ENCODE measurements around the gene TNIK. TPM values are rescaled to one million over a fixed set of nuclear protein-coding genes. Genes with fewer than 3 reads are reported as not detected.

Gene TNIK
- total RNA-seq, 1 donor from 2014 or later, result 3.0 TPM

DNA sequence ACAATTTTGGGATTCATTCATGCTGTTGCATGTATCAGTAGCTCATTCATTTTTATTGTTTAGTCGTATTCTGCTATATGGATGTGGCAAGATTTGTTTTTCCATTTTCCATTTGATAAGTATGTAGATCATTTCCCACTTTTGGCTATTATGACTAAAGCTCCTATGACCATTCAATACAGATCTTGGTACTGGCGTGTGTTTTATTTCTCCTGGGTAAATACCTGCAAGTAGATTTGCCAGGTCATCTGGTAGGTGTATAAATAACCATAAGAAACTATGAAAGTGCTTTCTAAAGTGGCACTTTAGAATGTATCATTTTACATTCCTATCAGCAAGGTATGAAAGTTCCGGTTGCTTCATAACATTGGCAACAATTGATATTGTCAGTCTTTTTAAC is 124.6 kb downstream of the TNIK start:
- ATAC-seq, result no peak

DNA sequence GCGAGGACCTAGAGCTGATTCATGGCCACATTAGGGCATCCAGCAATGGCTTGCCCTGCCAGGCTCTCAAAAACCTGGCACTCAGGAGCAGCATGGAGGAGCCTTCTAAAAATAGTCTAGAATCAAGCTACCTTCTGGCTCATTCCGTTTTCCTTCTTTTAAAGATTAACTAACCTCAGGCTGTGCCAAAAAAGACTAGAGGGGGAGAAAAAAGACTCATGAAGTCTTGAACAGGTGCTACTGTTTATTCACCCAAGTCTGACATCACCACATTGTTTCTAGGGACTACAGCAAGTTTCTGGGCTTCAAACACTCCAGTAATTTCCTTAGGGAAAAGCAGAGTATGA is 125.8 kb downstream of the TNIK start:
- no peak for ATAC-seq

DNA sequence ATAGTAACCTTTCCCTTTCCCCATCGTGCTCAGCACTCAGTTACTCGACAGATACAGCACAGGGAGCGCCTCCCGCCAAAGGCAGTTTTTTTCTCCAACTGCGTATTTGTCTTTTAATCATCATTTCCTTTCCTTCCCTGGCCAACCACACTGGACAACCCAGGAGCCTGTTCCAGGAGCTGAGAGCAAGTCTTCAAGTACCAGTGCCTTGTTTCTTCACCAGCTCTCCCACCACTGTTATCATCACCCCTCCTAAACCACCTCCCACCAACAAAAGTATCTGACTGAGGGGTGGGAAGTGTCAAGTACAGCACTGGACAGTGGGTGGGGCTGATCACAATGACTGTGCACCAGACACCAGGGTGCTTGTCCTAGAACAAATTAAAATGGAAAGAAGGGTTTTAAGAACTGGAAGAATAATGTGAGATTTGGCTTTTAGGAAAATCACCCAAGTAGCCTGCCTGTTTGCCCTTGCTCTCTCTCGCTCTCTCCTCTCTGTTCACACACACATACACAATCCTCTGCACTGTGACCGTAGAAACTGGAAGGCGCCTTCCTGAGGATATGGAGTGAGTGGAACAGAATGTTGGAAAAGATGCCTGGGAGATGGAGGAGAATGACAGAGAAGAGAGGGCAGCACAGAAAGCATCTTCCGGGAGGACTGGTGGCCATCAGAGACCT is 126.3 kb downstream of the TNIK start:
- ATAC-seq, result no peak

DNA sequence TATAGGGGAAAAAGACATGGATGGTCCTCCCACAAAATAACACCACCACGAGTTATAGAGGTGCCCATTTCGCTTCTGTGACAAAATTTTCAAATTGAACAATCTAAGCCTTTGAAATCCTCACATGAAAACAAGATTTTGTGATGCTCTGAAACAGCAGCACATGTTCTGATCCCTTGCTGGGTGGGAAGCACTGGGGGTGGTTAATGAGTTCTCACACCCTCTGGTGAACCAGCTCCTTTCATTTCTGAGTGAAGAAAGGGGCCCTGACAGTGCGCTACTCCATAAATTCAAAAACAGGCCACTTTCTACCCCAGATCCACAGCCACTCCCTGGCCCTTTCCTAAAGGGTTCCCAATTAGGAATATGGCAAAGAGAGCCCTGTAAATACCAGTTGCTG is 129.3 kb downstream of the TNIK start:
- ATAC-seq, result no peak

DNA sequence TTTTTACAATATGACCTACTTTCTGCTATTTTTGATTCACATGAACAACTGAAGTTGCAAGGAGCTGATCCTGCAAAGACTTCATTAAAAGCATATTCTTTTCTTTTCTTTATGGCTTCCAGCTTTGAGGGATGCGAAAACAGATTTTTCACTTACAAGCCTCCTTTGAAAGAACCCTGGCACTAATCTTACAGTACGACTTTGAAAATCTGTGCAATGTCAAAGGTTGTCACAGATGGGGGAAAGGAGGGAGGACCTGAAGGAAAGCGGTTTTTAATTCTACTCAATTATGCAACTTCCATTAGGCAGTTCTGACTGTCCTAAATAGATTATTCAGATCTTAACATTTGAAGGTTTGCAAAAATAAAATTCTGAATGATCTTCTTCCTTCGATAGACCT is 130.5 kb downstream of the TNIK start:
- ATAC-seq, result no peak

DNA sequence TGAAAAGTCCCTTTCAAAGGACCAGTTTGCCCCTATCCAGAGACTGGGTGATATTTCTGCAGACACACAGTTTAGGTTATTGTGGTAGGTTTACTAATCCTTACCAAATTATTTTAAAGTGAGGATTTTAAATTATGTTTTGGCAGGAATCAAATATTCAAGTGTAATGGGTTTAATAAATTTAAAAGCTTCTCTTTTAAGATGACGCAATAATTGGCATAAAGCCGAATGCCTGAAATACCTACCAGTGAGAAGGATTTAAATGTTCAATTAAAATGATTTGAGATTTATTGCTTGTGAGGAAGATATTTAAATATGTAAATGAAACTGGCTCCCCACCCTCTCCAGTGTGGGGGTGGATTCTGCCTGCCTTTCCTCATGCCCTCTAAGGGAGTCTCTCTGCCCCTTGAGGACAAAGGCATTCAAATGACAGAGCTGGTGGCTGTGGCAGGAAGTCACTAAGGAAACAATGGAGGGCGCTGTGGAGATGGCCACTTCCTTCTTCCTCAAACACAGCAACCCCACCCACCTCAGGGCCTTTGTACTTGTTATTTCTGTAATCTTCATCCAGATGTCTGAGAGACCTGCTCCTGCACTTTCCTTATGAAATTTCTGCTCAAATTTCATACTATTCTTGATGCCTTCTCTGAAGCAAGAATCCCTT is 131.7 kb downstream of the TNIK start:
- ATAC-seq, result peak; percentile 43

DNA sequence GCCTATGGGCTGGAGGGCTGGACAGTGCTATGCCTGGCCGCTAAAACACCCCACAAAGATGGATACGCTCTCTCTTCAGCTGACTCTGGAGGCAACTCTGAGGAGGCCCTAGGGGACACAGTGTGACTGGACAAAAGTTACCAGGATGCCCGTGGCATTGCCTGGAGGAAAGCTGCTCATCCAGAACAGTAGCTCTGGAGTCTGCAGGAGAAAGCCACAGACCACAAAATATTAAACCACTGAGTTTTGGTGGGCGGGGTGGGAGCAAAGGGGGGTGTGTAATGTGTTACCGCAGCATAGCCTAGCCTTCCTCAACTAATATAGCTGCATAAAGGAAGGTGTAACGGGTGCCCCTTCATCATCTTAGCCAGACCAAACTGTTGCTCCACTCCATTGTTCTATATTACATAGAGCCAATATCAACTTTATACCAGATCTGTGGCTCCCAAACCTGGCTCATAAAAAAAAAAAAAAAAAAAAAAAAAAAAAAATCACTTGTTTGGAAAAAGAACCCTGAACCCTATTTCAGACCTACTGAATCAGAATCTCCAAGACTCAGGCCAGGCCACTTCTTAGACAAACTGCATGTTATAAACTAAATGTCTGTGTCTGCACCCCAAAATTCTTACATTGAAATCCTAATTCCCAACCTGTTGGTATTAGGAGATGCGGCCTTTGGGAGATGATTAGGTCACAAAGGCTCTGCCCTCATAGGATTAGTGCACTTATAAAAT is 132.6 kb downstream of the TNIK start:
- ATAC-seq, result no peak

DNA sequence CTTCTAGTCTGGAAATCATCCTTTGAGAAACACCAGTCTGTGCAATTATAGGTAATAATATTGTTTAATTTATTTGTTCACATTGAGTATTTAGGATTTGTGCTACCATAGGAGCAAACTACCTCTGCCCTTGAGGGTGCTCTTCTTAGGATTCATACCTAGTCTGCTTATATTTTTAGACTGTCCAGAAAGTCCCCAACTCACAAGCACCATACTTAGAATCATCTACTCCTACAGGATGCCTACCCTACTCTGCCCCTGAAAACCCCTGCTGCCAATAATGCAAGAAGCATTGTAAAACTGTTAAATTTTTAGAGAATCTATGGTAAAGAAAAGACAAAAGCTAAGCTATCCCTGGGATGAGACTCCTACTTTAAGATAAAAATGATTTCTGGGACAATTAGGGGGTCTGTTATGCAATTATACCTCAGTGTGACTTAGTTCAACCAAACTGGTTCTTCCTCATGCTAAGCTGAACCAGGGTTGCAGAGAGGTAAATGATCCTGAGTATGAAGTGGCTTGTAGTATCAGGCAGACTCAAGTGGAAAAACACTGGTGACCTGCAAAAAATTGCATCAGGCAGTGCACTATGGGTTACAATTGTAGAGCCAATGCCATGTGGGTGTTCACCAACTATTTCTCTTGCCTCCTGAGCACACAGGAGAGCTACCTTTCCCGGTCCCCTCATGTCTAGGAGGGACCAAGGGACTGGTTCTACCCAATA is 133.3 kb downstream of the TNIK start:
- ATAC-seq, result no peak

DNA sequence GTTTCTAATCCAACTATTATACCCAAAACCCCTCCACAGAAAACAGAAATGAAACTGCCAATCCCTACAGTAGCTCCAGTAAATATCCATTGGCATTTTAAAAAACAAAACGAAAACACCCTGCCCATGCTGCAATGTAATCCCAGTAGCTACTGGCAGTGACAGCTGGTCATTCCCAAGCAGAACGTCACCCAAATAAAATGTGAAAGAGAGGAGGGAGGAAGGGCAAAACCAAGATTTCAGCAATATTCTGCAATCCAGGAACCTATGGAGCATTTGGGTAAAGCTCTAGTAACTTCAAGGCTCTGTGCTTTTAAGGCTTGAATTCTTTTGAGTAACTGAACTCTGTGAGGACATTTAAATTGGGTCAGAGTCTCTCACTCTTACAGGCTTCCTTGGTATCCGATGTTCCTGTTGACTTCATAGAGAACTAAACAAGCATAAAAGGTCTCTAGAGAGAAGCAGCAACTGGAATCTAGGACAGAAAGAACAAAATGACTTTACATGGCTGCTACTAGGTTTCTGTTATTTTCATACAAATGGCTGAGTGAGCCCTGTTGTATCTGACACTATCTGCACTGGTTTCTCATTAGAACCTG is 136.2 kb downstream of the TNIK start:
- ATAC-seq, result no peak

DNA sequence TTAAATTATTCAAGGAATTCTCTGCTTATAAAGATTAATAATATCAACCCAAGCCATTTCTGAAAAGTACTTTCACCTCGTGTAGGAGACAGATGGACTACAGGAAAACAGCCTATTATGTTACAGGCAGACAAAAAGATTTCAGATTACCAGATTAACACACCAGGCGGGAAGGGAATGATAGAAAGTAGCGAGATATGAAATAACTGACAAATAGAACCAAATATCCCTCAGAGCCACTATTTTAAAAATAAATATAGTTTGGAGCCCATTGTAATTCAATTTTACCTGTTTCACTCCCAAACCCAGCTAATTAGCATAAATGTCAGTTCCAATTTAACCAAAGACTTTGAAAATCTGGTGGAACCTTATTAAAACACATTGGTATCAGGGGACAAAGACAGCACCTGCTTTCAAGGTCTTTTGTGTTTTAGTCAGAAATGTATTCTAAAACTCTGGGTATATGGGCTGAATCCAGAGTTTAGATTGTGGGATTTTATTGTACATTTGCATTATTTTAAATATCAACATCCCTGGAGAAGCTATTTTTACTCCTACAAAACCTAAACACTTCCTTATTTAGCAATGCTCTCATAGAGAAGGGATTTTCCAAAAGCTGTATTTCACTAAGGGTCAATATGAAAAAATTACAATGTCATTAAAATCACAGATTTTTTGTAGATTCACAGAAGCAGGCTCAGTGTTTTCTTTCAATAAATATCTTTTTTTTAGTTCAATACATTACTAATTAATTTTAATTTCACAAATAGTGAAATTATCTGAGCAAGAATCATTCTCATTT is 138.4 kb downstream of the TNIK start:
- ATAC-seq, result no peak

DNA sequence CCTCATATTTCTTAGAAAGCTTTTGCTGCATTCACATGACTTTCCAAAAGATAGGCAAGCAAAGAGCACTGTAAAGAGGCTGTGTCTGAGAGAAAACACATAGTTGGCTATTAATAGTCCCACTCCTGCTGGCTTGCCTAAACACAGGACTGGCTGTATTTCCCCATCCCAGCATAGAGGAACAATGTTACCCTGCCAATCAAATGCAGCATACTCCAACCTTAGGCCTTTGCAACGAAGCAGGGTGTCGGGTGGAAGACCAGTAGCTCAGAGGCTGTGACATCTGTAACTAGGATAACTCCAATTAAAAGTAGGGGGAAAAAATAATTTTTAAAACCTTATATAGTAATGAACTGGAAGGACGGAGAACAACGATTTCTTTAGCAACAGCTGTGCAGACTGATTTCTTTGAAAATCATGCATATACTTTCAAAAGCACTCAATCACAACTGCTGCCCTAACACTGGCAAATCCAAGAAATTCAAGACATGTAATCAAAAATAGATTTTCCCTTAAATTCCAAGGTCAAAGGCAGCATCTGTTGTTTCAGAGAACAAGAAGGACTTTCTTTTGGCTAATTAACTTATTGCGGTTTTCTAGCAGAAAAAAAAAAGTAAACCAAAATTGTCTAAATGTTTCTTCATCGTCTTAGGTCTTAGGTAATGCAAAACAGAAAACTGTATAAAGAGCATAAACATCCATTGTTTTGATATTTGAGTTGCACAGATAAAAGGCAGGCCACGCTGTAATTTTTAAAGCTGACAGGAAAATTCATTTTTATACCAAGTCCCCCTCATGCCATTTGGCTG is 139.3 kb downstream of the TNIK start:
- no peak for ATAC-seq

DNA sequence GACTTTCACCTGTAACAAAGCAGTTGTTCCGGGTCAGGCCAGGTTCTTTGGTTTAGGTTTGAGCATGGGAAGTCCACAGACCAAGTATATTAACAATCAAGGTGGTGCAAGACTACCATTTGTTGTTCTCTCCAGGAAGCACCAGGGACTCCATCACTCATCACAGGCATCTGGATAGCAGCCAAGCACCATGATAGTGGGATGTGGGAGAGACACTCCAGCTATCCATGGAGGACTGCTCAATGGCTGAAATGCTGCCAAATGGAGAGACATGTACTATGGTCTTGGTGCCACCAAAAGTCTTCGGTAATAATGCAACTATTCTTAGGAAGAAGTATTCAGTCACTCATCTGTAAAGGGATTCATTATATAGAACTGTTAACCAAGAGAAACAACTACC is 143.0 kb downstream of the TNIK start:
- ATAC-seq, result no peak

DNA sequence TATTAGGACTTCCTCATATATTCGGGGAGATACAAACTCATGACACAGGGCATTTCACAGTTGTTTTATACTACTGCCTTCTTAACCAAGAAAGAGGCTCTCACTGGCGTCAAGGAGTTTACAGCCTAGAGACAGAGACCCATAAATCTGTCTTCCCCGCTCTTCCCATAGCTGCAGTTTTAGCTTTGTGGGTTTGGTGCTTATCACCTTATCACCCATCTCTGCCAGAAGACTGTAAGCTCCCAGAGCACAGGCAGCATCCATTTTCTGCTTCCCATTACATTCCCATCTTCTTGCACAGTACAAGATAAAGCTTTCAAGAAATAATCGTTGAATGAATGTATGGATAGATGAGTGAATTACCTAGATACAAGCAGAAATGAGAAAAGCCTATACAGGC is 144.3 kb downstream of the TNIK start:
- ATAC-seq, result no peak

DNA sequence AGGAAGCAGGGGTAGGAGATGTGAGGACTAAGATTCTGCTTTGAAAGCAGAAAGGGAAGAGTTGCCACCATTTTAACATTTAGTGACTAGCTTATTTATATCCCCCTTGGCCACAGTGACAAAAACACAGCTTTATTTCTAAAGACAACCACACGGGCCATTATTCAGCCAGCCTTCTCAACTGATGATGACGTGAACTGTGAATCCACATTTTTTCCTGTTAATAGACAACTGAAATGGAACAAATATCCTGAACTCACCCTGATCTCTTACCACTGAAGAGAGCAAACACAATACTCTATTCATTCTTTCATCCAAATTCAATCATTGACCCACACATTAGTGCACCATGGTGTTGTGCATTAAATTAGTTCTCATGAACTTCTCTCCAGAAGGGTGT is 145.1 kb downstream of the TNIK start:
- no peak for ATAC-seq

DNA sequence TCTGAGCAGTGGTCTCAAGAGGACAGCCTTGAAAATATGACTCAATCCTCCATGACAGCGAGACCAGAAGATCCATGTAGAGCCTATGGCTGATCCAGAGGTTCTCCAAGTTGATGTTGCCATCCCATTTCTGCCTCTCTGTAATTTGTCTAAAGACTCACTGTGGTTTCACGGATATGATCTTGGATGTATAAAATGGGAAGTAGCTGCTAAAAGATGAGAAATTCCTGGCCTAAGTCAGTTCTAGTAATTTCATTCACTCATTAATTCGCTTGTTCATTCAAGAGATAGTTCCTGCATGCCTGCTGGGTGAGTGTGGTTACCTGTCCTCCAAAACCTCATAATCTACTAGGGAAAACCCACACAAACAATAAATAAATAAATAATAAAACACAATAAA is 145.9 kb downstream of the TNIK start:
- ATAC-seq, result no peak

DNA sequence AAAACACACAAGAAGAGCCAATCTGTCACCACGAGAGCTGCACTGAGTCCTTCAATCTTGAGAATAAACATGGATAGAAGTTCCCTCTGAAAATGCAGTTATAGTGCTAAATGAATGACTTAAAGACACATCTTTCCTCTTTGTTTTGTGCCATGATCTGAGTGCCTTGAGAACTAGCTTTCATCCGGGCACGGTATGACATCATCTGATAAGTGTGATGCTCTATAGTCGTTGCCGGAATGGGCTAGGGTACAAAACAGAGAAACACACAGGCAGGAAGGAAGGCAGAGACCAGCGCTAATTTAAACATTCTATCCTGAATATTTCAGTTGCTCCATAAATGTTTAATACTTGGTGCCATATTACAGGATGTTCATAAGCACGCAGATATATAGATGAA is 146.5 kb downstream of the TNIK start:
- ATAC-seq, result no peak

DNA sequence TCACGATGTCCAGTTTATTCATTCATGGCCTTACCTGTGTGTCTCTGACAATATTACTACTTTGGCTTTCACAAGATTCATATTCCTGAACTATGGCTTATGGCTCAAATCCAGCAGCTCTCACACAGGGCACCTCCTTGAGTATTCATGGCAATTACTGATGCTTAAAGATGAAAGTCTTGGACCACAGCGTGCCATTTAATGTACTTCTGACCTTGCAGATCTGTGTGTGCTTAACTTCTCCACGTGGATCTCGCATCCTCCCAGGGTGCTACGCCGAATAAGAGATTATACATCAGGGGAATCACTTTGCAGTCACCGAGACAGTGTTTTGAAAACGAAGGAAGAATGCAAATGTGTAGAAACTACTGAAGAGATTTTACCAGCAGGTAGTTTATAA is 147.5 kb downstream of the TNIK start:
- no peak for ATAC-seq

DNA sequence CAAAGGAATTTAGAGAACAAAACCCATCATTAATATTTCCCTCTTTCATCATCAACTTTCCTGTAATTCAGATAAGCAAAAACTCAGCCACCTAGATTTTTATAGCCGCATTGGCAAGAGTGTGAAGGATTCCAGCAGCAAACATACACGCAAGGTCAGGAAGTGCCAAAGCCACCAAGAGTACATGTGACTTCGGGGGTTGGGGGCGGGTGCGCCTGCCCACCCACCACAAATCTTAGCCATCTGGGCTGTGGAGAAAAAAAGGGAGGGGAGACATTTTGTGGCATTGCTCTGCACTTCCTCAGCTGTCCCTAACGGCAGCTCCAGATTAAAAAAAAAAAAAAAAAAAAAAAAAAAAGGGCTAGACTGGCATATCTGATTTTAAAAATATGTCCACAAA is 148.4 kb downstream of the TNIK start:
- ATAC-seq, result no peak

DNA sequence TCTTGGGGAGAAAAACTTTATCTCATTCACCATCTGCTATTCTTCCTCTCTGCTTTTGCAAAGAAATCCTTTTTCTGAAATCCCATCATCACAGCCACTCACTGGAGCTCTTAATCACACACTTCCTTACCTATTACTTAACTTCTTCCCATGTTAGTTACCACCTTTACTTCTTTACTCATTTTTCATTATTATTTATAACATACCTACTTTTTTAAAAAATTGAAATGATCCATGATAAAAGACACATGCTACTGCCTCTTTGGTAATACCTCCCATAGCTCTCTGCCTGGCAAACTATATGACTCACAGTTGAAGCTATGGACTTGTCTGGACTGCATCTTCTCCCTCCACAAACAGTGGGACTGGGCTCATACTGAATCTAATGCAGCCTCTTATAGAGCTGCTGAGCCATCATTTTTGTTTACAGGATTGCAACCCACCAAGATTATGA is 150.3 kb downstream of the TNIK start:
- peak; percentile 80 for ATAC-seq

DNA sequence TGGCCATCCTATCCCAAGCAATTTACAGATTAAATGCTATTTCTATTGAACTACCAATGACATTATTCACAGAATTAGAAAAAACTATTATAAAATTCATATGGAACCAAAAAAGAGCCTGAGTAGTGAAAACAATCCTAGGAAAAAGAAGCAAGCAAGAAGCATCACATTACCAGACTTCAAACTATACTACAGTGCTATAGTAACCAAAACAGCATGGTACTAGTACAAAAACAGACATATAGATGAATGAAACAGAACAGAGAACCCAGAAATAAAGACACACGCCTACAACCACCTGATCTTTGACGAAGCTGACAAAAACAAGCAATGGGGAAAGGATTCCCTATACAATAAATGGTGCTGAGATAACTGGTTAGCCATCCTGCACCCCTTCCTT is 152.2 kb downstream of the TNIK start:
- no peak for ATAC-seq

DNA sequence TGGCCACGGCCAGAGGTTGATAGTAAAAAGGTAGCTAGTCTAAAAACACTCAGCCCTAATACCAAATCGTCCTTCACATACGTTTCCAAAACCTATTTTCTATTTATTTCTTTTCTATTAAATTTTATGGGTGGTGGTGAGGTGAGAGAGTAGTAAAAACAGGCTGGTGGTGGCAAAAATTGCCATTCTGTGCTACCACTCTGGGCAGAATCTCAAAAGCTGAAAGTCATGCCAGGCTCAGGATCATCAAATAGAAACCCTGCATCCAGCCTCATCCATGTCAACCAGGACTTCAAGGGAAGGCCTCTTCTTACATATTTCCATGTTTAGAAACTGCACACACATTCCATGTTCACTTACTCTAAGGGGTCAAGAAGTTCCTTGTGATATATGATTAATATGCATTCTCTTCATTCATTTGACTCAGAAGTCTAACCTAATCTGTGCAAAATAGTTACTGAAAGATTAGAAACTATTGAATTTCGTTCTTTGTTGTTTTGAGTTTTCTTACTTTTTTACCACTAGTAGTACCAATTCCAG is 153.1 kb downstream of the TNIK start:
- no peak for ATAC-seq

Measured in esophagus mucosa (tissue), 1 donor.